Ovary (tissue), 3 donors: ENCODE data around the gene SELENOM.

Source experiments
- POLR2A ChIP-seq: fragments of 450-650 bp; IDR thresholded peaks from one replicate; pipeline ENCODE4 v1.6.1; 2017; ENCODE audit warnings: antibody characterized with exemption, mild to moderate bottlenecking, moderate library complexity
- TF ChIP-seq, protein P1 (sequence below), 3 donors: fragments of 450-650 bp in 2 of 3; fragments of 200-600 bp in 1 of 3; IDR thresholded peaks; one replicate each; pipeline versions ENCODE4 v1.5.1 to v1.8.0; 2016 to 2022; ENCODE audit warnings: antibody characterized with exemption in 3 of 3, mild to moderate bottlenecking in 1 of 3
- donor health status: DM: no; HTN: no; CAD: no.

DNA sequence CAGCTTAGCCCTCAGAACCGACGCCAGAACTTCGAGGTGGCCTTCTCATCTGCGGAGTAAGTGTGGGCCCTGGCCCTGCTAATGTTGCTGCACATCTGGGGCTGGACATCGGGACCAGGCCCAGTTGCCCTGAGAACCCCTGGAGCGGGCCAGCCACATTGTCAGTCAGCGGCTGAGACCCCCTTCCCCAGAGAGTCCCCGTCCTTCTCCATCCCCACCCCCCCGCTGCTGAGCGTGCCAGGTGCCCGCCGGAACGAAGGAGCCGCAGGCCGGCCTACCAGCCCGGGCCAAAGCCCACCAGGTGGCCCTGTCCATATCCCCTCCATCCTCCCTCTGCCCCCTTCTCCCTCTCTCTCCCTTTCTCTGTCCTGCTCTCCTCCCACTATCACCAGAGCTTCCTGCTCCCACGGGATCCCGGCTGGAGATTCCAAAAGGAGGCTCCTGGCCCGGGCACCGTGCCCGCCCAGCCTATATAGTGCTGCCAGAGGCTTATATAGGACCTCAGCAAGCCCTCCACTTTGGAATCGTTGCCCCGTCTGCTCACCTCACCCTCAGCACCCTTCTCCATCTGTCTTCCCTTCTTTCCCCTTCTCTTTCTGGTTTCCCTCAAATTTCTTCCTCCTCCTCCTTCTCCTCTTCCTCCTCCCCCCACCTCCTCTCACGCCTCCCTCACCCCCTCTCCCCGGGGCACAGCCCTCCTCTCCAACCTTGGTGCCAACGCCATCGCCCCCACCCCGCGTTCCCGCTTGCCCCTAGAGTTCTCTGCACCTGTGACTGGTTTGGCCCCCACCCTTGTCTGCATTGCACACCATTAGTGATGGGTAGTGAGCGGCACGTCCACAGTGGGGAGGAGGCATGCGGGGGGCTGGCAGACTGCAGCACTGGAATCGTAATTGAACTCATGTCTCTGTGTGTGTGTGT is 7.3 kb downstream of the SELENOM start:
- TF ChIP-seq, protein P1, sequence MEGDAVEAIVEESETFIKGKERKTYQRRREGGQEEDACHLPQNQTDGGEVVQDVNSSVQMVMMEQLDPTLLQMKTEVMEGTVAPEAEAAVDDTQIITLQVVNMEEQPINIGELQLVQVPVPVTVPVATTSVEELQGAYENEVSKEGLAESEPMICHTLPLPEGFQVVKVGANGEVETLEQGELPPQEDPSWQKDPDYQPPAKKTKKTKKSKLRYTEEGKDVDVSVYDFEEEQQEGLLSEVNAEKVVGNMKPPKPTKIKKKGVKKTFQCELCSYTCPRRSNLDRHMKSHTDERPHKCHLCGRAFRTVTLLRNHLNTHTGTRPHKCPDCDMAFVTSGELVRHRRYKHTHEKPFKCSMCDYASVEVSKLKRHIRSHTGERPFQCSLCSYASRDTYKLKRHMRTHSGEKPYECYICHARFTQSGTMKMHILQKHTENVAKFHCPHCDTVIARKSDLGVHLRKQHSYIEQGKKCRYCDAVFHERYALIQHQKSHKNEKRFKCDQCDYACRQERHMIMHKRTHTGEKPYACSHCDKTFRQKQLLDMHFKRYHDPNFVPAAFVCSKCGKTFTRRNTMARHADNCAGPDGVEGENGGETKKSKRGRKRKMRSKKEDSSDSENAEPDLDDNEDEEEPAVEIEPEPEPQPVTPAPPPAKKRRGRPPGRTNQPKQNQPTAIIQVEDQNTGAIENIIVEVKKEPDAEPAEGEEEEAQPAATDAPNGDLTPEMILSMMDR (IDR thresholded peaks at IDR 0.05): no peak
- no peak for TF ChIP-seq POLR2A
